ENCODE data around the gene SMARCE1.
A peak's percentile ranks its signal among the peaks of the same experiment; 100 is the strongest.

The SMARCE1 gene

DNA sequence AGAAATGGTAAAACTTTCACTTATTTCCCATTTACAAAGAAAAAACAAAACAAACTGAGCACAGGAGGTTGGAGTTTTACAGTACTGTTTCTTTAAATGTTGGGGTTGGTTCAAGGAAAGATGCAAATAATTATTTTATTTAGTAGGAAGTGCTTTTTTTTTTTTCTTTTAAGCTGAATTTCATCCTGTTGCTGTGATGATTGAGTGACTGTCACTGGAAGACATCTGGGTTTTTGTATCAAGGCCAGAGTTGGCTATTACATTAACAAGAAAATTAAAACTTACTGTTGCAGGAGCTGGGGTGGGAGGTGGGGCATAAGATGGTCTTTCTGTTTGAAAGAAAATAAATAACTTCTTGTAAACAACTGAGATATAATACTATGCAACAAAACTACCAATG lies 2.3 kb downstream of the SMARCE1 start:
- DNase-seq: no peak

DNA sequence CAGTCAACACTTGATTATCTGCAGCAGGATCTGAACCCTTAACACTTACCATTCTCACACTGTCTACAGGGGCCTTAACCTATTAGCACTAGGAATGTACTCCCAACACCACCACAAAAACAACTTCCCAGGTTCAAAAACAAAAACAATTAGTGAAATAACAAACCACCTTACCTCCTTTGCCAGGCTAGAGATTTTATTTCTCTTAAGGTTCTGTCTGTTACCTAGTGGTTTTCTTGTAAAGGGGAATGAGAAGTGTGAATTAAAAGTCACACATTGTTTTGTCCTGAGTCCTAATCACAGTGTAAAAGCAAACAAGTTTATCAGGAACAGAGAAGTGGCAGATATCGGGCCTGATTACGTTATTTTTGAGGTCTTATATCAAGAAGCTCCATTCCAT lies 9.7 kb downstream of the SMARCE1 start:
- DNase-seq: no peak

DNA sequence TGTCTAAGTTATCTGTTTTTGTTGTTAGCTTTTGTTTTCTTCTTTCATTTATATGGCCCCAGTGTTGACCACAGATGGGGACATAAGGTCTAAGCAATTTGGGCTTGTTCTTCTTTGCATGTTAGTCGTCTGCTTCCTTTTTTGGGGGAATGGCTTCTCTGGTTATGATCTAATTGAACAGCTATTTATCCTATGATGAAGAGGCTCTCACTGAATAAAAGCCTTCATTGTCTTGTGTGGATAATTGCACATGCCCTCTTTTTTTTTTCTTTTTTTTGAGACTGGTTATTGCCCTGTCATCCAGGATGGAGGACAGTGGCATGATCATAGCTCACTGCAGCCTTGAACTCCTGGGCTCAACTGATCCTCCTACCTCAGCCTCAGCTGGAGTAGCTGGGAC lies 13.7 kb downstream of the SMARCE1 start:
- DNase-seq: no peak

DNA sequence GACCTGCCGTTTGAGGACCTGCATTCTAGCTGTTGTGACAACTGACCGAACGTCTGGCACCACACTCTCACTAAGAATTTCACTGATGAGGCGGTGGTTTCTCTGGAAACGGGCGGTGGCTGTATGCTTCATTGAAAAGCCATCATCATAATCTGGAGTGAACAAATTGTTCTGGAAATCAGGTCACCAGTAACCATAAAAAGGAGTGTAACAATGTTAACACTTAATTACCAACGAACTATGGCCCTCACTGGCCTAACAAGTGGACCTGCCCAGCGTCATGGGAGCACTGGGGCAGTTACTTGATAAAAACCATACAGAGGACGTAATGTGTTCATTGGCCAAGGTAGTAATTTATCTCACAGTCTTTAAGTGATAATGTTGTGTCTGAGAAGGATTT lies 15.4 kb downstream of the SMARCE1 start:
- no peak for DNase-seq

DNA sequence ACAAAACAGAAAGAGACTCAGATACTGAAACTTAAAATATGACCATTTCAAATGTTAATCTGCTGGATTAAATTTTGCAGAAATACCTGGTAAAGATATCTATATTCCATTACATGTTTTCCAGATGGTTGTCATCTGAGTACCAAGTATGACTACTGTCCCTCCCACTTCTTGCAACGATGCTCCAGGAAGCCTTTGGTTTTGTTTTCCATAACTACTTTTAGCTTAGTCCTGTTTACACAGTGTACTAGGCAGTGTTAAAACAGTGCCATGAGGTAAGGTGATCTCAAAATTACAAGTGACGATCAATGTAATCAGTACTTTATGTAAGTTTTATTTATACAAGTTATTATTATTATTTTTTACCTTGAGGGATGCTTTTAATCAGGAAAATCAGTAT lies 17.8 kb downstream of the SMARCE1 start:
- DNase-seq: no peak

DNA sequence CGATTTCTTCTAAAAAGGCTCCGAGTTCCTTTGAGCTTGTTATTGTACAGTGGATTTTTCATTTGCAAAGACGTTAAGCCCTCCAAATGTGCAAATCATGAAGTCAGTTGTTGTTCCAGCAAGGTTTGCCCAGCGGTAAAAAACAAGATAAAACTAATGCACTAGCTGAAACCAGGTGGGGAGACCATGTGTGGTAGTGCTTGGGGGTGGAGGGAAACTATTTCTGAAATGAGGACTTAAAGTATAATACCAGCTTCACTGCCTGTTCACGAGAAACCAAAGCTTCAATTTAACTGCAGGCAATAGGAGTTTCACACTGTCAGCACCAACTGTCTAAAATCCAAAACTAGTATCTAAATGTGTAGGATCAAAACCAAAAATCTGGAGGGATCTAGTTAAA lies 22.3 kb downstream of the SMARCE1 start:
- DNase-seq: no peak

DNA sequence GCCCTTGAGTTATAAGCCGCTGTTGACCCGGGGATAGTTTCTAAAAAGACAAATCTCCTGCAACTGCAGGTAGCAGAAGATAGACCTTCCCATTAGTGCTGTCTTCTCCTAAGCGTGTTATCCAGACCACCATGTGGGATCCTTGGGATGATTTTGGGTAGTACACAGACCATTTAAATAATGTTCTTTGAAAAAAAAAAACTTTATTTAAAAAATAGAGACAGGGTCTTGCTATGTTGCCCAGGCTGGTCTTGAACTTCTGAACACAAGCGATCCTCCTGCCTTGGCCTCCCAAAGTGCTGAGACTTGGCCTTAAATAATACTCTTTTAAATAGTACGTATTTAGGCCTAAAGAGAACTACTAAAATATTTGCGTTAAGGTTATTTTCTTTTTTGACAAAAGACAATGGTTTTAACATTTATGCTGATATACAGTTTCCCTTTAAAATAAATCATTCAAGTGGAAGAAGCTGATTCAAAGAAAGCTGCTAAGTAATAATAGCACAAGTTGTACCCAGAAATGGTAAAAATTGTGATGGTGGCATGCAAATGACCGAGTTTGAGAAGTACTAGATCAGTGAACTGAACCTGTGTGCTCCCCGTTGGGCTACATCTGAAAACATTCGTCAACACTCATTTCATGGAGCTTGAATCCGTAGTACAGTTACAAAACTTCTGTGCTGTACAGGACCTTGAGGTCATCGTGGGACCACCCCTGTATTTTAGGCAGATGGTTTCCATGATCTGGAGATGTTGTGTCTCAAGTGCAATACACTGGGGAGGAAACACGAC lies 24.0 kb downstream of the SMARCE1 start:
- DNase-seq: no peak

DNA sequence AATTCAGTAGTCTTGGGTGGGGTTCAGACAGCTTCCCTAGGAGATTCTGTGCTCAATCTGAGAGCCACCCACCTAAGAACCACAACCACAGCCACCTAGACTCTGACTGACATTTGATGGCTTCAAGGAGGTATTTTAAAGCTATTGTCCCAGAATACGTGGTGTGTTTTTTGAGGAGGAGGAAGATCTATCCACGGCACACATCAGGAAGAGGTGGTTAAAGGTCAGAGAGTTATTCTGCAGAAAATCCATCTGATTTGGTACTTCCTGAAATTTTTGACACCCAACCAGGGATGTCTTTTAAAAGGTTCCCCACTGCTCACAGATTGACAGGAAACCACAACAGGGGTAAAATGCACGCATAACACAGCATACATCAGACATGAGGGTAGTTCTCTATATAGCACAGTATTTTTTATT lies 25.1 kb downstream of the SMARCE1 start:
- DNase-seq: no peak

DNA sequence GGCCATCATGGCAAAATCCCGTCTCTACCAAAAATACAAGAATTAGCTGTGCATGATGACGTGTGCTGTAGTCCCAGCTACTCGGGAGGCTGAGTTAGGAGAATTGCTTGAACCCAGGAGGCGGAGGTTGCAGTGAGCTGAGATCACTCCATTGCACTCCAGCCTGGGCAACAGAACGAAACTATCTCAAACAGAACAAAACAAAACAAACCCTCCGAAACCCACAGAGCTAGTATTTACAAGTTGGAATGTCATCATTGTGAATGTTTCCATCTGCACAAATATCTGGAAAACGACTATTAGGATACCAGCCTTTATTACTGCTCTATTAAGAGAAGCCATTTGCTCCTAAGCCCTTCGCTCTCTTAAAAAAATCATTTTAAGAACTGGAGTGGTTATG lies 26.0 kb downstream of the SMARCE1 start:
- DNase-seq: no peak

DNA sequence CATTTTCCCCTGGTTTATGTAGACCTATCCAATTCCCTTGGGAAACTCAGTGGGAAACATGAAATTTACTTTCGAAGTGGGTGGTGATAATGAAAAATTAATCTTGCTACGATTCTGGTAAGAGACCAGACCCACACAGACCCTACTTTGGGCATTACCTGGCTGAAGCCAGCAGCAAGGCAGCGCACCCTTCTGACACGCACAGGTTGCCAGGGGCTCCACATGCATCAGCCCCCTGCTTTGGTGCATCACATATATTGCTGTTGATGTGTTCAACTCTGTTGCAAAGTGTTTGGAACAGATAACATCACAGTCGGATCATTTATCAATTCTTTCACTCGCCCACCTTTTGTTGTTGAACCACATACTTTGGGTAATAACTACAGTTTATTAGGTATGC lies 26.6 kb downstream of the SMARCE1 start:
- DNase-seq: no peak

DNA sequence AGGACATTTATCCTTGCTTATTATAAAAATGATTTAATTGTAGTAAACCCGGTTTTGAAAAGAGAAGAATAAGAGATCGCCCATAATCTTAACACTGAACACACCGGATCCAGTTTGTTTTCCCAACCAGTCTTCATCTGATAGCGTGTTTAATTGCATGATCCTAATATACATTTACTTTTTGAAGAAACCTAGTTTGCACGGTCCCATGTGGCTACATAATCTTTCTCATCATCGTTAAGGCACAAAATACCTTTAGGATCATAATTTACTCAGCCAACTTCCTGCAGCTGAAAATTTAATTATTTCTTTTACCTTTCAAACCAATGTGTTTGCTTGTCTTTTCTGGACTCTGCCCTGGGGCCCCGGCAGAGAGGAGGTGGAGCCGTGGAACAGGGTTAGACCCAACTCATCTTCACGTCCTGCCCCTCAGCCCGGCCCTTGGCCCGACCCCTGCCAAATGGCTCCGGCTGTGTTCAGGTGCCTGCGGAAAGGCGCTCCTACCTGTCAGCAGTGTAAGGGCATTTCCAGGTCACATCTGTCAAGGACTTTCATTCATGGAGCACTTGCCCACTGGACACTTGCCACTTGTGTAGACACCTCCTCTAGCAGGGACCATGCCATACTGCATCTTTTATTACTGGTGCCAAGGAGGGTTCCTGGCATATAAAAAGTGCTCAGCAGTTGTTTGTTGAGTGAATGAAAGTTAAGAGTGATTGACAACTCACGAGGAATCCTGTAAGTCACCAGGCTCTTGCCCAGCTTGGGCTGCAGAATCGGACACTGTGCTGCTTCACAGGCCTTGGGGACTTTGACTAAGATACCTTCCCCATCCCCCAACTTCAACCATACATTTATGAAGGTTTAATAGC lies 28.6 kb downstream of the SMARCE1 start:
- DNase-seq: no peak

DNA sequence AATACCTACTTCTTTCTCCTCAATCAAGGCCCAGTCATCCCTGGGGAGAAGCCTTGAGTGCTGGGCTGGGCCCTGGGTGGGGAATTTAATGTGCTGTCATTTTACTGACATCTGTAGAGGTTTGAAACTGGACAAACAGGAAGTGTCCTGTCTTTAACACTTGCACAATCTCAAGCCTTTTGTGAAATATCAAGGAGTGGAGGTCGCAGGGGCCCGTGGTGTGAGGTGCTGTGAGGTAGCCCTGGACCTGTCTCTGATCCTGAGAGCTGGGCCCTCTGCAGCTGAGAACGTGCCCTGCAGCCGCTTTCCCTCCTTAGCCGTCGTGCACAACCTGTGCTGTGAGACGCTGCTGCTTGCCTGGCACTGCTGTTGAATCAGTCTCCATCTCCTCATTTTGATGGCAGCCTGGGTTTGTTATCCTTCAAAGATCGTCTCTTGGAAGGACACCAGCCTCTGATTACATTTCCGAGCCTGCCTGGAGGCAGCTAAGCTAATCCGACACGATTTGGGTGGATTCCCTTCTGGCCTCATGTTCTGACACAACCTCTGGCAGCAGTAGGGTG lies 29.9 kb downstream of the SMARCE1 start:
- DNase-seq: no peak

DNA sequence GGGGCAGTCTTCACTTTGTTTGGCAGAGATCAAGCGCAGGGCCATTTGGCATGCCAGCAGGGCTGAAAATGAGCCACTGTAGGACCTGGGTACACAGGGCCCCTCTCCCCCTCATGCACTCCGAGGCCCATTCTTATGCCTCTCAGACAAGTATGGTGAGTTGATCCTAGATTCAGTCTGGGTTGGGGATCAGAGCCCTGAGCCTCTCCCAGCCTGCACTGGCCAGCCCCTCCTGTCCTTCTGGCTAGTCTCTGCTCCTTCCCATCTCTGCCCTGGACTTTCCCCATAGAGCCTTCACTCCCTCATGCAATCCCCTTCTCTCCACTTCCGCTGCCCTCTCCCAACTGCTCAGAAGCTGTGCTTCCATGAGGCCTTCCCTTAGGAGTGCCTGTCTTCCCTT lies 31.0 kb downstream of the SMARCE1 start:
- DNase-seq: no peak

DNA sequence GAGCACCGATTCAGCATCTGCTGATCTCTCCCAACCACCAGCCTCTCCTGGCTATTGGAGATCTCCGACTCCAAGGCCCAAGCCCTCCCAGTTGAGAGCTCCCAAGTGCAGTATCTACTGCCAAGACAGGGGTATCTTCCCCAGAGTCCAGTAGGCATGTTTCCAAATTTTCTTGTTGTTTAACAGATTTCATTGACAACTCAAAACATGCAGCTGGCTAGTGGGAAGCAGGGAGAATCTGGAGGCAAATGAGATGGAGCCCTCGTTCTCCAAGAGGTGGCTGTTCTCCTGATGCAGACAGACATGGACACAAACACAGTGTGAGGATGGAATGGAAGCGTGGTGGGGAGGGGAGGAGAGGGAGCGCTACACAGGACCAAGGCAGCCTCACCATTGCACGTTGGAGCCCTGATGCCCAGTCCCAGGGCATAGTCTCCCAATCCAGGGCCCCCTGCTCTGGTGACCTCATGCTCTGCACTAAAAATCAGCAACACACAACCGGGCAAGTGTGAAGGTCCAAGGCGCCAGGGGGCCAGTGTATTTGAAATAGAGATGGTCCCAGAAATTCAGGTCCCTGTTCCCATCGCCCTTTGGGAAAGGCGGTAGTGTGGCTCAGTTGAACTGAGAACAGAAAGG lies 31.7 kb downstream of the SMARCE1 start:
- no peak for DNase-seq

DNA sequence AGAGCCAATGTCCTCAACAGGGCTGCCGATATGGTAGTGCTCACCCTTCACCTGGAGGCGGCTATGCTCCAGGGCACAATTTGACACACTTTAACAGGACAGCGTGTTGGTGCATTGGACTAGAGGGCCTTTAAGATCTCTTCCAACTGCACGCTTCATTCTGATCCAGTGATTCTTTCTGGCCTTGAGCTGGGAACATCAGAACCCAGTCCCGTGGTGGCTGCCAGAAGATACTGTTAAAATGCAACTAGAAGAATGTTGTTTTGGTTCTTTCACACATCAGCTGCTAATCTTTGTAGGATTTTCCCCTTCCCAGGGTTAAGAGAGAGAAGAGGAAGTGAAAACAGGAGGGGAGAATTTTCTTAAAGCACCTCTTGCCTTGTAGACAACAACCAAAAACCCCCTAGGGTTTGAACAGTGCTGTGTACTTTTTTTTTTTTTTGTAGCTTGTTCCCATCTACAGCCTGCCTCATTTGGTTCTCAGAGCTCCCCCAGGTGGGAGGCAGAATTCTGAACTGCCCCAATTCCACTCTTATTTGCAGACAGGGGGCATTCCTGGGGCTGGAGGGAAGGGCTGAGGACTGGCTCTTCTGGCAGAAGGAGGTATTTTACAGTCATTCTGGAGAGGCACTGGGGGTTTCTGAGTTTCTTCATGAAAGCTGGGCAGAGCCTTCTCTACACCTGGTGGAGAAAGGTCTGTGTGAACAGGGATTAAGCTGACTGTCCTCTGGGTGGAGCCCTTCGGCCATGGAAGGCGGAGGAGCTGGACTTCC lies 32.4 kb downstream of the SMARCE1 start:
- DNase-seq: no peak

DNA sequence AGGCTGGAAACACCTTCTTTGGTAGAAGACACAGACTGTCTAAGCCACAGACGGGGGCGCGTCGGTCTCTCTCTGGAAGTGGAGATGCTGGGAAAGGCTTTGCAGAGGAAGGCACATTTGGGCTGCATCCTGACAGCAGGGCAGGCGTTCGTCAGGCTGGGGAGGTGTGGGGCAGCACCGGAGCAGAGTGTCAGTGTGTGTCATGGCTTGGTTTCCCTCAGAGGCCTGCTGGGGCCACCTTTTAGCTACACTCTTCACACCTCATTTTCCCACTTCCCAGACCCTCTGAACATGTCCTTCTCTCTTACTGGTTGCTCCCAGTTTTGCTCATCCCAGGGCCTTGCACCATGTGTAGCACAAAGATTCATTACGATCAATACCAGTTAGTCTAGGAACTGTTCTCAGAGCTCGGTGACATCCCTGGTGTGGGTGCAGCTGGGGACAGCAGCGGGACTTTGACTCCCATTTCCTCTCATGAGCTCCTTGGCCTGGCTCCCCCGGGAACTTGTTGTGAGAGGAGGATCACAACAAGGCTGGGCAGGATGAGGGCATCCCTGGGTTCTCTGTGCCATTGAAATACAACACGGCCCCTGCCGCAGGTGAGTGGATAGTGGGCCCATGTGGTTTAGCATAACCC lies 33.1 kb downstream of the SMARCE1 start:
- DNase-seq: no peak

DNA sequence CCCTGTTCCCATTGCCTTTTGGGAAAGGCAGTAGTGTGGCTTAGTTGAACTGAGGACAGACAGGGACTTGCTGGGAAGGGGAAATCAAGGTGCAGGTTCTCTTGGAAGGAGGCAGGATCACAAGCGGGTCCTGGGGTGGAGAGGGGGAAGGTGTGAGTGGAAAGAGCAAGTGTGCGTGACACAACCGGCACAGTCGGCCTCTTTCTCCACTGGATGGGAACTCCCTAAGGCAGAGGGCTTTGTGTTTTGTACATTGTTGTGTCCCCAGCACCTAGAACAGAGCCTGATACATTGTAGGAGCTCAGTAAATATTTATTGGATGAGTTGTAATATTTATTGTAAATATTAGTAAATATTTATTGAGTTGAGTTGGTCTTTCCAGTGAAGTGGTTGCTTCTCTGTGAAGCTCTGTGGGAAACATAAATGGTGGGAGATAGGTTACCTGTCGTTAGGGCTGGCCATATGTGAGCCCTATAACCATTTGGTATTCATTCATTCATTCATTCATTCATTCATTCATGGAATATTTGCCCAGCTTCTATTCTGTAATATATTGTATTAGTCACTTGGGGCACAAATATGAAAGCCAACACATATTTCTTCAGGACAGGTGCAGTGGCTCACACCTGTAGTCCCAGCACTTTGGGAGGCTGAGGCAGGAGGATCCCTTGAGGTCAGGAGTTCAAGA lies 34.0 kb downstream of the SMARCE1 start:
- DNase-seq: no peak

DNA sequence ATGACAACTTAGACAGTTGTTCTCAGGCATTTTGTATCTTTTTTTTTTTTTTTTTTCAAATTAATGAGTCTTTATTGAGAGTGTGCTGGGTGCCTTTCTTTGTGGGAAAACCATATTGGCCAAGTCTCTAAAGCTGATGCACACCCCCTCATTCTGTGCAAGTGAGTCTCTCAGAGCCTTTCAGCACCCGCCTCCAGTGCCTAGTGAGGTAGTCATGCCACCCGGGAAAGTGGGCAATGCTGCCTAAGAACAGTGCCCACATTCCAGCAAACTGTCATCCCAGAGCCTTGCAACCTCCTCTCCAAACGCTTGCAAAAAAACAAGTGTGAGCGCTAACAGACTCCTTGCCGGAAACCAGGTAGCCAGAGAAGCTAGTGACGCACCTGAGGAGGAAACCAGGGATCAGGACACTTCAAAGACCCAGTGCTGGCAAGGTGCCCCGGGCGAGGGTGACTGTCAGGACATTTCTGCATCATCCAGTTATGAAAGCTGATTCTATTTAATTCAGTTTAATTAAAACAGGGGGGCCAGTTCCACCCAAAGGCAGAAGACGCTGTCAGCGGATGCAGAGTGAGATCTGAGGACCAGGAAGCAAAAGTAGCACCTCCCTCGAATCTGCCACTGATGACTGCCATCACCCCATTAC lies 34.9 kb downstream of the SMARCE1 start:
- DNase-seq: peak; percentile 68

DNA sequence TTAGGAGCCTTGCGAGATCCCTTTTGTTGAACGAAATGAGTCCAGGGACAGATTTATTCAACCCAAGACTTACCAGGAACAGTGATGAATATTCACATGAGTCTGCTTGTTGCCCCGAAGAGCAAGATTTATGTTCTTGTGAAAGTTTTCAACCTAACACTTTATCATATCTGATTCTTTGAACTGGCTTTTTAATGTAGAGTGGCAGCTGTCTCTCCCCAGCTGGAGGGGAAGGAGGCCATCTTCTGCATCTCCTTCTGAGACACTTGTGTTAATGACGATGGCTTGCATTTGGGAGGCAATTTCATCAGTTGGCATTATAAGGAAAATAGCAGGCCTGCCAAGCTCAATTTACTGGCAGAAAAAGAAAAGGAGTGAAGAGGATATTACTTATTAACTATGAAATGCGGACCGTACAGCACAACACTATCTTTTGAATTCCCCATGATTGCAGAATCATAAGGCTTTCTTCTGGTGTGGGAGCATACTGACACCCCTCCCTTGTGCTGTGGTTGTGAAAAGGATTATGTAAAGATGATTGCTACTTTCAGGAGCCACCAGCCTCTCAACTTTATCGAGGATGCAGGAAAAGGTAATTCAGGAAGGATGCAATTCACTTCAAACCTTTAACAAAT lies 35.7 kb downstream of the SMARCE1 start:
- DNase-seq: no peak

DNA sequence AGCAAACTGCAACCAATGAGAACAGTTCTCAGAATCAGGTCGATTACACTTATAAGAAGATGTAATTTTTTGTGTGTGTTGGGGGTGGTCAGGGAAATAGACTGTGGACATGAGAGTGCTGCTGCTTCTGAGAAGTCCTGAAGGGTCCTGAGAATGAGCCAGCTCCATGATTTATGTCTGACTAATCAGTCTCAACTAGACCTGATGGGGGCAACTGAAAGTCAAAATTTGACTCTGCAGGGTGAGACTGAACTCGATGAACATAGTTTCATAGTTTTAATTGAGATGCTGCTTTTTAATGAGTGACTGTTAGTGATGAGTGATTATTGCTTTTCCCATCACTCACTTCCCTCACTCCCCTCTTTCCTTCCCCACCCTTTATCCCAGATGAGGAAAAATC lies 37.3 kb downstream of the SMARCE1 start:
- no peak for DNase-seq

Data from stimulated activated CD8-positive, alpha-beta memory T cell treated with anti-CD3 and anti-CD28 coated beads, Interleukin-4, amount 100 ng/mL, for 48 hours (primary cell).